GM23248 (cell line): Measurements from ENCODE around the gene ZNHIT6. TPM values are rescaled to one million over a fixed set of nuclear protein-coding genes. Genes with fewer than 3 reads are reported as not detected.

ENCODE experiments used
- DNase-seq: peaks from one replicate; pipeline ENCODE4 v3.0.0-alpha.2; 2015
- H2AFZ ChIP-seq: fragments of 200-600 bp; sonication (generic); 2 replicates; pipeline ENCODE4 v1.6.1; 2016; ENCODE audit warnings: antibody characterized with exemption
- H3F3A ChIP-seq: fragments of 200-600 bp; sonication (generic); 2 replicates; pipeline ENCODE4 v1.6.1; 2016; ENCODE audit warnings: mild to moderate bottlenecking, antibody characterized with exemption, mixed run types; ENCODE audit not compliant: insufficient read depth
- H3K27ac ChIP-seq: fragments of 200-600 bp; sonication (generic); 2 replicates; pipeline ENCODE4 v1.5.1; 2016; ENCODE audit warnings: mild to moderate bottlenecking
- H3K27me3 ChIP-seq: fragments of 200-600 bp; sonication (generic); replicated peaks from 2 replicates; pipeline ENCODE4 v1.6.1; 2016; ENCODE audit warnings: mild to moderate bottlenecking; ENCODE audit not compliant: insufficient read depth
- H3K36me3 ChIP-seq: fragments of 200-600 bp; sonication (generic); 2 replicates; pipeline ENCODE4 v1.6.1; 2016; ENCODE audit warnings: low read depth, mild to moderate bottlenecking
- H3K4me1 ChIP-seq: fragments of 200-600 bp; sonication (generic); 2 replicates; pipeline ENCODE4 v1.6.1; 2016; ENCODE audit warnings: mild to moderate bottlenecking; ENCODE audit not compliant: insufficient read depth
- H3K4me2 ChIP-seq: fragments of 200-600 bp; sonication (generic); one replicate; pipeline ENCODE4 v1.6.1; 2016; ENCODE audit warnings: mild to moderate bottlenecking; ENCODE audit not compliant: unreplicated experiment
- H3K4me3 ChIP-seq: fragments of 200-600 bp; sonication (generic); 2 replicates; pipeline ENCODE4 v1.5.1; 2016; ENCODE audit warnings: mild to moderate bottlenecking
- H3K79me2 ChIP-seq: fragments of 200-600 bp; sonication (generic); 2 replicates; pipeline ENCODE4 v1.6.1; 2016; ENCODE audit warnings: mild to moderate bottlenecking; ENCODE audit not compliant: insufficient read depth
- H3K9ac ChIP-seq: fragments of 200-600 bp; sonication (generic); 2 replicates; pipeline ENCODE4 v1.6.1; 2016; ENCODE audit warnings: mild to moderate bottlenecking
- H3K9me2 ChIP-seq: fragments of 200-600 bp; sonication (generic); 2 replicates; pipeline ENCODE4 v1.6.1; 2016; ENCODE audit warnings: mixed run types, mild to moderate bottlenecking, moderate library complexity; ENCODE audit not compliant: insufficient read depth
- H3K9me3 ChIP-seq: fragments of 200-600 bp; sonication (generic); one replicate; pipeline ENCODE4 v1.6.1; 2017; ENCODE audit warnings: low read depth
- H4K20me1 ChIP-seq: fragments of 200-600 bp; sonication (generic); 2 replicates; pipeline ENCODE4 v1.6.0; 2016; ENCODE audit not compliant: insufficient read depth
- EZH2 ChIP-seq: fragments of 200-600 bp; sonication (generic); IDR thresholded peaks from 2 replicates; pipeline ENCODE4 v1.6.1; 2018; ENCODE audit warnings: antibody characterized with exemption, mild to moderate bottlenecking; ENCODE audit not compliant: insufficient read depth, poor library complexity, severe bottlenecking
- EZH2phosphoT487 ChIP-seq: fragments of 200-600 bp; sonication (generic); IDR thresholded peaks from 2 replicates; pipeline ENCODE4 v1.6.1; 2018; ENCODE audit warnings: antibody characterized with exemption, moderate library complexity, mild to moderate bottlenecking, low read depth; ENCODE audit not compliant: insufficient read depth
- WGBS, 2 experiments: methylation state at CpG; one replicate each; pipeline ENCODE4 v1.1.6; 2015 to 2017; ENCODE audit warnings: low lambda C conversion rate in 2 of 2, low coverage in 1 of 2; ENCODE audit errors: missing lambda C conversion rate in 2 of 2; 5-methylcytosine and 5-hydroxymethylcytosine counted together
- in situ Hi-C: fragments of 300-500 bp; cut with MboI; formaldehyde crosslinking; loops from 2 replicates; pipeline ENCODE4 v1.15.0; 2020
- polyA plus RNA-seq: library from polyadenylated mRNA; unstranded; fragments of >200 nt; fragmentation: Nextera tagmentation; extraction: Ambion mirVana; gene quantifications from 2 replicates; pipeline ENCODE4 v1.2.1, GENCODE V29; 2016
- total RNA-seq: library from RNA; depleted of rRNA; stranded (reverse); fragments of >200 nt; shearing (Covaris generic); gene quantifications from 2 replicates; pipeline ENCODE4 v1.2.3, GENCODE V29; 2014; rRNA removed

ZNHIT6 gene
- 10.4 and 16.6 TPM in 2 replicates for total RNA-seq
- polyA plus RNA-seq: 26.6 and 31.6 TPM in 2 replicates

- Histone ChIP-seq H3K27ac (peak within 1 kb of the TSS; percentile 66), H3K79me2 (peaks cover 50% of the 10 kb centered on the region), H3K36me3 (peaks cover 17% of the 10 kb centered on the region), H3K9me2 (no peaks in the 10 kb centered on the region), H3K9me3 (no peaks in the 10 kb centered on the region), H2AFZ (peak within 1 kb of the TSS; percentile 98), H3K4me3 (peak within 1 kb of the TSS; percentile 87), H3F3A (peaks cover 8% of the 10 kb centered on the region), H3K4me1 (peaks cover 18% of the 10 kb centered on the region), H3K4me2 (peak within 1 kb of the TSS; percentile 88), H3K27me3 (no peaks in the 10 kb centered on the region), H4K20me1 (no peaks in the 10 kb centered on the region), H3K9ac (peak within 1 kb of the TSS; percentile 82)
- TF ChIP-seq EZH2phosphoT487 (no peak), EZH2 (no peak)
- WGBS, 2 experiments: 0 to 2% methylated on average over 35 of the region's 35 CpGs
- in situ Hi-C loops: loop anchor here (10.0 to 25.0 kb wide), 2 partner anchors 179 to 403 kb away; no protein-coding TSS in a partner anchor
- peak; percentile 99 for DNase-seq
Observed at GRCh38 chr1:85707990-85708828, at the start of gene ZNHIT6. TSS of gene ZNHIT6 (minus strand) at chr1:85708433. CDS start at chr1:85708284, 149 bp downstream.

- Histone ChIP-seq H3K9me2 (no peaks in the 10 kb centered on the region), H4K20me1 (no peaks in the 10 kb centered on the region), H3K9ac (no peak overlapping the region), H3K4me2 (no peak overlapping the region), H3K27me3 (no peaks in the 10 kb centered on the region), H3K4me1 (no peaks in the 10 kb centered on the region), H3K79me2 (no peaks in the 10 kb centered on the region), H3K4me3 (no peak overlapping the region), H3K9me3 (no peaks in the 10 kb centered on the region), H3K27ac (no peak overlapping the region), H3K36me3 (no peaks in the 10 kb centered on the region), H3F3A (no peaks in the 10 kb centered on the region), H2AFZ (no peak overlapping the region)
- WGBS, 2 experiments: 73 to 80% methylated on average over 5 of the region's 5 CpGs
- DNase-seq: no peak
- in situ Hi-C loops: no loop called here
- no peak for TF ChIP-seq EZH2
- no peak for TF ChIP-seq EZH2phosphoT487
Observed at GRCh38 chr1:85756864-85757263, 48.6 kb upstream of the ZNHIT6 start.

GRCh38 chr1:85748120-85748519 is 39.9 kb upstream of the ZNHIT6 start:
- H3K9ac ChIP-seq: no peak overlapping the region
- 36 to 47% methylated on average over 1 of the region's 1 CpG for WGBS, 2 experiments

GRCh38 chr1:85746777-85747176 is 38.5 kb upstream of the ZNHIT6 start:
- Histone ChIP-seq H3K9ac (no peak overlapping the region), H2AFZ (no peak overlapping the region), H3F3A (no peaks in the 10 kb centered on the region), H3K4me2 (no peak overlapping the region), H3K9me3 (no peaks in the 10 kb centered on the region), H3K27ac (no peak overlapping the region), H3K27me3 (no peaks in the 10 kb centered on the region), H3K36me3 (no peaks in the 10 kb centered on the region), H3K79me2 (no peaks in the 10 kb centered on the region), H3K4me1 (no peaks in the 10 kb centered on the region), H4K20me1 (no peaks in the 10 kb centered on the region), H3K4me3 (no peak overlapping the region), H3K9me2 (no peaks in the 10 kb centered on the region)
- no peak for DNase-seq
- 78 to 81% methylated on average over 3 of the region's 3 CpGs for WGBS, 2 experiments
- TF ChIP-seq EZH2 (no peak), EZH2phosphoT487 (no peak)
- in situ Hi-C loops: no loop called here

More at GRCh38 chr1:85748120-85748519, 39.9 kb upstream of the ZNHIT6 start:
- H3K4me2 ChIP-seq: no peak overlapping the region
- H3K9me3 ChIP-seq: no peaks in the 10 kb centered on the region
- no peaks in the 10 kb centered on the region for H3K36me3 ChIP-seq
- in situ Hi-C loops: no loop called here
- no peak overlapping the region for H3K4me3 ChIP-seq
- no peak overlapping the region for H2AFZ ChIP-seq
- no peaks in the 10 kb centered on the region for H4K20me1 ChIP-seq
- TF ChIP-seq EZH2phosphoT487 (no peak), EZH2 (no peak)
- H3K9me2 ChIP-seq: no peaks in the 10 kb centered on the region
- H3K79me2 ChIP-seq: no peaks in the 10 kb centered on the region
- no peaks in the 10 kb centered on the region for H3F3A ChIP-seq
- DNase-seq: no peak
- no peaks in the 10 kb centered on the region for H3K27me3 ChIP-seq
- H3K4me1 ChIP-seq: no peaks in the 10 kb centered on the region
- H3K27ac ChIP-seq: no peak overlapping the region
